ENCODE results near the gene HEBP2.
"Not testable (repeated sequence)": the region's sequence is repeated elsewhere in the genome, so short reads cannot be mapped to it uniquely, and the experiment has no call there.

HEBP2 gene, protein sequence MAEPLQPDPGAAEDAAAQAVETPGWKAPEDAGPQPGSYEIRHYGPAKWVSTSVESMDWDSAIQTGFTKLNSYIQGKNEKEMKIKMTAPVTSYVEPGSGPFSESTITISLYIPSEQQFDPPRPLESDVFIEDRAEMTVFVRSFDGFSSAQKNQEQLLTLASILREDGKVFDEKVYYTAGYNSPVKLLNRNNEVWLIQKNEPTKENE

DNA sequence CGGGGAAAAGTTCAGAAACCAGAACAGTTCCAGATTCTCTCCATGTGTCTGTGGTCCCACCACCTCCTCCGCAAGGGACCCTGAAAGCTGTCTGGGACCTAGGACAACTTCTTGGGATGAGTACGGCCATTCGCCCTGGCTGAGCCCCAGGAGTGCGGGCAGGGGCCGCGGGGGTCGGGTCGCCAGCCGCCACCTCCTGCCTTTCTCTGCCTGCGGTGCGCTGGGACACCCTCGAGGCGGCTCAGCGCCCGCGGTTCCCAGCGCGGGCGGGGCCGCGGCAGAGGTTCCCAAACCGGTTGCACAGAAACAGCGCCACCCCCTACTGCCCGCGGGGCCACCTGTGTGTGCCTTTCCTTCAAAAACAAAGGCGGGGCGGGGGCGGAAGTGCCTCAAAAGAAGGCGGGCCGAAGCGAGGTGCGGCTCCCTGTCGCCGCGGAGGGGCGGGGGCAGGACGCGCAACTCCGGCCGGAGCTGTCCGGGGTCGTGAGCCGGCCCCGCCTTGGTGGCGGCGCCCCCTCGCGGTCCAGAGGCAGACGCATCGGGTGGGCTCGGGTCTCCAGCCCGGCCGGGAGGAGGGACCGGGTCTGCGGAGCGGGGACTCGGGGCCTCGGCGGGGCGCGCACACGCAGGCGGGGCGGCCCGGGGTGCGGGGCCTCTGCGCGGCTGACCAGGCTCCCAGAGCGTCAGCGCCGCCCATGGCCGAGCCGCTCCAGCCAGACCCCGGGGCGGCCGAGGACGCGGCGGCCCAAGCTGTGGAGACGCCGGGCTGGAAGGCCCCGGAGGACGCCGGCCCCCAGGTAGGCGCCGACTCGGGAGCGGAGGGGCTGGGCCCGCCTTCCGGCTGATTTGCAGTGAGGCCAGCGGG lies at the start of gene HEBP2:
Gene HEBP2, plus strand, starts transcription at position 423 of the 865 bp plus-strand sequence. Its CDS starts 273 bp downstream, at position 696.
- DNase-seq: peak; percentile 88

- no peak for DNase-seq
Observed at GRCh38 chr6:138357928-138358327, 46.1 kb upstream of the HEBP2 start.

DNA sequence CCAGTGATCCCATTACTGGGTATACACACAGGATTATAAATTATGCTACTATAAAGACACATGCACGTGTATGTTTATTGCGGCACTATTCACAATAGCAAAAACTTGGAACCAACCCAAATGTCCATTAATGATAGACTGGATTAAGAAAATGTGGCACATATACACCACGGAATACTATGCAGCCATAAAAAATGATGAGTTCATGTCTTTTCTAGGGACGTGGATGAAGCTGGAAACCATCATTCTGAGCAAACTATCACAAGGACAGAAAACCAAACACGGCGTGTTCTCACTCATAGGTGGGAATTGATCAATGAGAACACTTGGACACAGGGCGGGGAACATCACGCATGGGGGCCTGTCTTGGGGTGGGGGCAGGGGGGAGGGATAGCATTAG lies 35.3 kb upstream of the HEBP2 start:
- DNase-seq: not testable (repeated sequence)

GRCh38 chr6:138370631-138371451 lies 33.2 kb upstream of the HEBP2 start:
- DNase-seq: no peak

DNA sequence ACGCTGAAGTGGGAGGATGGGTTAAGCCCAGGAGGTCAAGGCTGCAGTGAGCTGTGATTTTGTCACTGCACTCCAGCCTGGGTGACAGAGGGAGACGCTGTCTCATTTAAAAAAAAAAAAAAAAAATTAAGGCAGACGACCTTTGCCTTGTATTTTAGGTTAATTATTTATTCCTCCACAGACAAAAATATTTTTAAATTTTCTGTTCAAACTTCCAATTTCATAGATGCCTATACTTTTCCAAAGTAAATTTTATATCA lies 32.6 kb upstream of the HEBP2 start:
- DNase-seq: no peak

DNA sequence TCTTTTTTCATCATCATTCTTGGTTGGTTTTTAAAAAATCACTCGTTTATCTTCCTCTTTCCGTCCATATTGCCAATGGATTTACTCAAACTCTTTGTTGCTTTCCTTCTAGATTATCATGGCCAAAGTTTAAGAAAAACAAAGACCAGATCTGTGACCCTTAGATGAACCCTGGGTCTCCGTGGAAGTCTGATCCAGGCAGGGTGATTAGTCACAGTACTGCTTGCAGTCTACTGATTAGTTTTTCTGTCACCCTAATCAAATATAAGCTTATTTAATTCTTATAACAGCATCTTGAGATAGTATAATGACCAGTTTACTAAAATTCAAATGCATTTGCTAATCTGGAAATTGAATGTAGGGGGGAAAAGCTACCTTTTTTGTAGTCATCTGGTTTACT lies 32.3 kb upstream of the HEBP2 start:
- DNase-seq: no peak

DNA sequence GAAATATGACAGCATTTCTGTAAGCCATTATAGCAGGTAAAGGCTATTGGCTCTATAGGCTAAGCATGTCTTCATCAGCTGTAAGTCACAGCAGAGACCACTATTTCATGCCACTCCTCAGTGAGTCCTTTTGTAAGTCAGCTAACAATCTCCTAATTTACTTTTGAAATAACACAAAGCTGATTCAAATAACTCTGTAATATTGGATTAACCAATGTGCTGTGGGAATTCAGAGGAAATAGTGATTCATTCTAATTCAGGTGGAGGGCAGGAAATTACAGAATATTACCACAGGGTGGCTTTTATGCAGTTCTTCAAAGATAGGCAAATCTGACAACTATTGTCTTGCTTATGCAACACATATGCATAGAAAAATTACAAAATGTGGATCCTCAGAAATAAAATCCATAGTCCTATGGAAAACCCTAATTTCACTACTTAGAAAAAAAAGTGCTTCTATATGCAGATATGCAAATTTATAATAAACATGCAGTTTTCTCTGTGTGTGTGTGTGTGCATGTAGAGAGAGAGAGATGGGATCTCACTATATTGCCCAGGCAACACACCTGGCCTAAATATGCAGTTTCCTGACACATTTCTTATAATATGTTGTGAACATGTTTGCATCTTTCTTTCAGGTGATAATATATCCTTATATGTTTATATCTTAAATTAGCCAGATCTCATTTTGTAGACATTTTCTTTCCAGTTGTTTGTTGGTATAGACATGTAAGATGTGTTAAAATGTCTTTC lies 31.1 kb upstream of the HEBP2 start:
- no peak for DNase-seq

DNA sequence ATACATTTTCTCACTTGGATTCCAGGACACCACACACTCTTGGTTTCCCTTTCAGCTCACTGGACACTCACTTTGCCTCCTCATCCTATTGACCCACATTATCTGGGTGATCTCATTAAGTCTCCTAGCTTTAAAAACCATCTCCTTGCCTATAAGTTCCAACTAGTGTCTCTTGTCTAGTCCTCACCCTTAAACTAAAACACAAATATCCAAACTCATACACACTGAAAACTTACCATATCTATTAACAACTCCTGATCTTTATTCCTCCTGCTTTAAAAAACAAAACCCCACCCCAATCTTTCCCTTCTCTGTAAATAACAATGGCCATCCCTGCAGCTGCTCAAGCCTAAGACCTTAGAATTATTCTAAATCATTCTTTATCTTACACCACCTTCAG lies 29.8 kb upstream of the HEBP2 start:
- DNase-seq: no peak

- no peak for DNase-seq
Observed at GRCh38 chr6:138374815-138375214, 29.2 kb upstream of the HEBP2 start.

DNA sequence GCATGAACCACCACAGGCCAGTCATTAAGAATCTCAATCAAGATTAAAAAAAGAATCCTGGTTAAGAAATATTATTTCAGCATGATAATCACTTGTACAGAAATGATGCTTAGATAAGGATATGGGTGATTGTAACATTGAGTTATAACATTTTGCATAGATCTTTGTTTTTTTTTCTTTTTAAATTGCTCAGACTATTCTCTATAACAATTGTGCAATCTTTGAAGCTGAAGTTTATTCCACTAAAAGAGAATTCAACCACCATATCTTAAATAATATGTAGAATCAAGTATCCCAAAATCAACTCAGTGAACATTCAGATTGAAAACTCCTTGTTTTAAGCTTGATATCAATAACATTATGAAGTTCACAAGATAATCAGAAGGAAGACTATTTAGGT lies 27.0 kb upstream of the HEBP2 start:
- no peak for DNase-seq

DNA sequence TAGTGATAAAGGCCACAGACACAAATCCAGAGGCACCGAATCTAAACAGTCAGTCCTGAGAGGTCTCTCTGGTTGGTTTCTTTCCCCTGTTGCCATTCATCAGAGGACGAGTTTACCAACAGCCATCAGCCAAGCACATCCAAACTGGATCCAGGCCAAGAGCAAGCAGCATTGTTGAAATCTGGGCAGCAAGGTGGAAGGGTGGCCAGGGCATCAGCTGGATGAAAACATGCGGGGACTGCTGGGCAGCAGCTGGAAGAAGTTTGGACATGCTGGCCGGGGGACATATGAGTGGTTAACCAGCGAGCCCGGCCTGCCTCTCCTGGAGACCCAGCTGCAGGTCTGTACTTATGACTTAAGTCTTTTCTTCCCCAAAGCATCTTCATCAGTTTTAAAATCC lies 26.2 kb upstream of the HEBP2 start, which contains the start of gene SMIM28:
Gene SMIM28, plus strand, starts transcription at position 62 of the 400 bp plus-strand sequence. Its CDS starts 168 bp downstream, at position 230.
- no peak for DNase-seq

GRCh38 chr6:138378463-138378862 lies 25.6 kb upstream of the HEBP2 start:
- DNase-seq: no peak

DNA sequence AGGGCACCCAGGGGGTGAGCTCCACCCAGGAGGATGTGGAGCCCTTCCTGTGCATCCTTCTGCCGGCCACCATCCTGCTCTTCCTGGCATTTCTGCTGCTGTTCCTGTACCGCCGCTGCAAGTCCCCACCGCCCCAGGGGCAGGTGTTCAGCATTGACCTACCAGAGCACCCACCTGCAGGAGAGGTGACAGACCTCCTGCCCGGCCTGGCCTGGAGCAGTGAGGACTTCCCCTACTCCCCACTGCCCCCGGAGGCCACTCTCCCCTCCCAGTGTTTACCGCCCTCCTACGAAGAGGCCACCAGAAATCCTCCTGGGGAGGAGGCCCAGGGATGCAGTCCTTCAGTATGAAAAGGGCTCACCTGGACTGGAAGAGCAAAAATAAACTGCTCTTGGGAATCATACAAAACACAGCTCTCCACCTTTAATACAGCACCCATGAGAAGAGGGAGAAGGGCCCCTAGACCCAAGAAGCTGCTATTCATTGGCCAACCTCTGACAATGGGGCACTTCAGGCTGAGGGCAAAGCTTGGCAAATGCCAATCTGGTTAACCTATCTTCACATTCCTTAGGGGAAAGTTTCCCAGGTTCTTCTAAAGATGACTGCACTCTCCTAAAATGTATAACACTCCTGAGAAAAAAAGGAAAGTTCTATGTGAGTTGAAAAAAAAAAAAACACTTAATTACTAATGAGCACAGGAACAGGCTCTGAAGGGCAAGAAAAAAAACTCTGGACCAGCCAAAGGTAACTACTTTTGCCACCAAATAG lies 21.3 kb upstream of the HEBP2 start:
- DNase-seq: no peak

- no peak for DNase-seq
Observed at GRCh38 chr6:138383776-138384175, 20.2 kb upstream of the HEBP2 start.

DNA sequence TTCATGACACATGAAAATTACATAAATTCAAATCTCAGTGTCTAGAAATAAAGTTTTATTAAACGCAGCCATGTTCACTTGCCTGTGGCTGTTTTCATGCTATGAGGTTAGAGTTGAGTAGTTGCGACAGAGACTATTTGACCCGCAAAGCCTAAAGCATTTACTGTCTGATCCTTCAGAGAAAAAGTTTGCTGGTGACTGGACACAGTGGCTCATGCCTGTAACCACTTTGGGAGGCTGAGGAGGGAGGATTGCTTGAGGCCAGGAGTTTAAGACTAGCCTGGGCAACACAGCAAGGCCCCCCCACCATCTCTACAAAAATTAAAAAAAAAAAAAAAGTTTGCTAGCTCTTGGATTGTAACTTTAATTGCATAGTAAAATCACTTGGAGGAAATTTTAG lies 17.1 kb upstream of the HEBP2 start:
- no peak for DNase-seq

GRCh38 chr6:138387577-138388368 lies 16.2 kb upstream of the HEBP2 start:
- DNase-seq: no peak

GRCh38 chr6:138389551-138389950 lies 14.5 kb upstream of the HEBP2 start:
- DNase-seq: no peak

DNA sequence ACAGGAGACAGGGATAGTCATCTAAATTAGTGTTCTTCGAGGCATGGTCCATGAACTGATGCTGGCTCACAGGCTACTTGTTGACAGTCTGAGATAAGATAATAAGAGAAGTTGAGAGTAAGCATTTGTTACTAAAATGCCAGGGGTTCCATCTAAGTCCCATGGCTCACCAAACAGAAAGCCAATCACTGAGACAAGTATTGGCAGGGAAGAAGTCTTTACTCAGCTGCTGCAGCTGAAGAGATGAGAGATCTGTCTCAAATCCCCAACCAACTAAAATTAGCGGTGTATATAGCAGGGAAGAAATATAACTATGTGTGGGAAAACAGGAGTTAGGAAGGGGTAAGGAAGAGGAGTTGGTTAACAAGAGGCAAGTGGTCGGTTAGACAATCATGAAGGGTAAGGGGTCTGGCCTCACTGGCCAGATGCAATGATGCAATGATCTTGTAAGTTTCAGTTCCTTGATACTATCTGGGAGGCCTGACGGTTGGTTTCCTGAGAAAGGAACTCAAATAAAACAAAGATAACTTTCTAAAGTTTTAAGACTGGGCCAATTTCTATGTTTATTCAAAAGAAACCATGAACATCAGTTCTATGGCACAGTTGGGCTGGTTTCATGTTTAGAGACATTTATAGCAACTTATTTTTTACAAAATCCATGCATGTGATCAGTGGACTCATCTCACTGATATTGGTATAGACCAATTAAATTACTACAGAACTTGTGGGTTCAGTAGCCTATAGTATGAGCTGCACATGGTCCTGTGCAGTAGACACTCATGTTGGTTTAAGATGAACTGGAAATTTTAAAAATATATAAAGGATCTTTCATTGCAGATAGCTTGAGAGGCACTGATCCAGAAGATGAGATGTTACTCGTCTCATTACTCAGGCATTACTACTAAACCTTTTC lies 9.9 kb upstream of the HEBP2 start:
- no peak for DNase-seq

DNA sequence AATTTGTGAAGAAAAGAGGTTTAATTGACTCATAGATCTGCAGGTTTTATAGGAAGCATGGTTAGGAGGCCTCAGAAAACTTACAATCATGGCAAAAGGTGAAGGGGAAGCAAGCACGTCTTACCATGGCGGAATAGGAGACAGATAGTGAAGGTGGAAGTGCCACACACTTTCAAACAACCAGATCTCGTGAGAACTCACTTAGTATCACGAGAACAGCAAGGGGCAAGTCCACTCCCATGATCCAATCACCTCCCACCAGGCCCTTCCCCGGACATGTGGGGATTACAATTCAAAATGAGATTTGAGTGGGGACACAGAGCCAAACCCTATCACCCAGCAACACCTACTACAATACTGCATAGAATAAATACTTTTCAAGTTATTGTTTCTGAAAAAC lies 7.3 kb upstream of the HEBP2 start:
- DNase-seq: no peak
